HG03469 (cell line): ENCODE measurements around the gene ARHGAP26.

Experiments
- ATAC-seq: cut with Tn5 transposase; IDR thresholded peaks from one replicate; pipeline ENCODE4 v1.9.1; 2021; ENCODE audit warnings: mild to moderate bottlenecking, moderate library complexity, moderate number of reproducible peaks; ENCODE audit not compliant: unreplicated experiment

Gene ARHGAP26

DNA sequence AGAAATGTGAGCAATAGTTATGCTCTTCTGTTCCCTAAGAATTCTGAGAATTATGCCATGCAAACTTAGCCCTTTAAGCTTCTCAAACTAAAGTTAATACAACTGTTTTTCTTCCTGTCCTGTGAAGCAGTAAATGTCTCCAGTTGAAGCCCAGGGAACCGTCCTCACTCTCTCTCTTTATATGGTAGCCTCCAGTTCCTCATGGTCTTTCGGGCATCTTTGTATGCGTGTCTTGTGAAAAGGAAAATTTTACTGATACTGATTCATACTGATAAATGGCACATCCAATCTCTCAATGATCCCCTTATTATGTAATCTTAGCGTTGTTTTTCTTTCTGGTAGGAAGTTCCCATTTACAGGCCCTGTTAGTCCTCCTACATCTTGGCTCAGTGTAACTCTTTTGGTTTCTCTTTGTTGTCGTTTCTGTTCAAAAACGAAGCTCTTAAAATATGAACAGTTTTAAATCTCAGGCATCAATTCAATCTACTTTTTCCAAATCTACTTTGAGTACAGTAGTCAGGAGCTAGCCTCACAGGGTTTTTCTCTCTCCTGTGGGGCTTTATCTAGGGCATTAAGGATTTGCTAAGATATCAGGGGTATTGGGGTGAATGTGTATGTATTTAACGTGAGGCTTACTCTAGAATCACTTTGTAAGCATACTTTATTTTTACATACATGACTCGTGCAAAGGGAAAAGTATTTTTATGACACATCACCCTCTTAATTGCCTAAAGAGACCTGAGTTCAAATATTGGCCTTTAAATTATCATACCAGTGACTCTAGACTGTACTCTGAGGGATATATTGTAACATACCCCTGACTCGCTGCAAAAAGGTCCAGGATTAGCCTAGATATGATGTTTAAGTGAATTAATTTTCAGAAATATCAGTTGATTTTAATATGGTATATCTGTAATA is 375.3 kb downstream of the ARHGAP26 start:
- ATAC-seq = no peak

- no peak for ATAC-seq
Observed at GRCh38 chr5:143146161-143146560, 376.0 kb downstream of the ARHGAP26 start.

GRCh38 chr5:143147383-143147782 is 377.2 kb downstream of the ARHGAP26 start:
- no peak for ATAC-seq

- ATAC-seq = no peak
Observed at GRCh38 chr5:143147902-143148301, 377.7 kb downstream of the ARHGAP26 start.

DNA sequence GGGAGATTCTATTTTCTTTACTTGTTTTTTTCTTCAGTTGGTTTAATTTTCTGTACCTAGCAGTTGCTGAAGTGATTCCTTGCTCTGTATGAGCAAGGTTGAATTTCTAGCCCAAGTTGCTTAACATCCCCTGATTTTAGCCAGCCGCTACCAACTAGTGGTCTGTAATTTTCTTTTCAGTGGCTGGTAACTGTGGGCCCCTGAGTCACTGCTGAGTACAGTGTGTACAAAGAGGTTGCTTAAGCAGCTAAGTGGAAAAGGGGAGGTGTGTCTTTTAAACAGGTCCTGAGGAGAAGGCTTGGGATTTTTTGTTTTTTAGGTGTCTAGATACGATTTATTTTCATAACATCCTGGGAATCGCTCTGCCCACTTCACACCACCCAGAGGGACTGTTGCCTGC is 378.6 kb downstream of the ARHGAP26 start:
- no peak for ATAC-seq

DNA sequence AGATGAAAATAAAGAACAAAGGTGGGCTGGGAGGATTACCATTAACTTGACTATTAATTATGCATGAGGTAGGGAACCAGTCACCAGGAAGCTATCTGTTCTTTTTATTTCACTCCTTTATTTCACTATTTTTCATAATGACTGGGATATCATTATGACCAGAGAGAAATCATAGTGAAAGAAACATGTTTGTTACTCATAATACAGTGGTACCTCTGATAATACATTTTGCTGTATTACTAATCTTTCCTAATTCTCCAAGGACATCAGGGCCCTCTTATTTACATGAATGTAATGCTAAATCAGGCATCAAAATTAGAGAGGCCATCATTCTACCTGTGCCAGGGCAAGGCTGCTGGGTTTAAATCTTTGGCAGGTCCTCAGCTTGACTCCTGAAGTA is 379.6 kb downstream of the ARHGAP26 start:
- no peak for ATAC-seq

DNA sequence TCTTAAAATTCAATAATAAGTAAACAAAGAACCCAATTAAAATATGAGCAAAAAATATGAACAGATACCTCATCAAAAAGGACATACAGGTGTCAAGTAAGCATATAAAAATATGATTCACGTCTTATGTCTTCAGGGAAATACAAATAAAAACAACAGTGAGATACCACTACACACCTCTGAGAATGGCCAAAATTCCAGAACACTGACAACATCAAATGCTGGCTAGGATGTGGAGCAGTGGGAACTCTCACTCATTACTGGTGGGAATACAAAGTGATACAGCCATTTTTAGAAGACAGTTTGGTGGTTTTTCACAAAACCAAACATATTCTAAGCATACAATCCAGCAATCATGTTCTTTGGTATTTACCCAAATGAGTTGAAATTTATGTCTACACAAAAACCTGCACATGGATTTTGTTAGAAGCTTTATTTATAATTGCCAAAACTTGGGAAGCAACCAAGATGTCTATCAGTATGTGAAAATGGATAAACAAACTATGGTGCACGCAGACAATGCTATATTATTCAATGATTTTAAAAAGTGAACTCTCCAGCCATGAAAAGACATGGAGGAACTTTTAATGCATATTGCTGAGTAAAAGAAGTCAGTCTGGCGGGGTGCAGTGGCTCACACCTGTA is 381.0 kb downstream of the ARHGAP26 start:
- ATAC-seq = no peak

DNA sequence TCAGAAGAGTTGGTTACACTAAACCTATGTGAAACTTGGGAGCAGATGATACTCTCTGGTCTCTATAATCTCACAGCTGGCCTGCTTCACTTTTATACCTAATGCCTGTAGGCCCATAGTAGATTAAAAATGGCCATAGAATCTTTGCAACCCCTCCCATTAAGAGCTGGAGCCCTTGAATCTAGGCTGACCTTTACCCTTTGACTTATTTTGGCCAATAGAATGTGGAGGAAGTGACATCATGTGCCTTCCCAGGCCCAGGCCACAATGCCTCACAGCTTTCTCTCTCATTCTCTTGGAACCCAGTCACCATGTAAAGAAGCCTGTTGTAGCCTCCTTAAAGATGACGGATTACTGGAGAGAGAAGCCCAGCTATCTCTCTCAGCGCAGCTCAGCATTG is 382.3 kb downstream of the ARHGAP26 start:
- no peak for ATAC-seq

DNA sequence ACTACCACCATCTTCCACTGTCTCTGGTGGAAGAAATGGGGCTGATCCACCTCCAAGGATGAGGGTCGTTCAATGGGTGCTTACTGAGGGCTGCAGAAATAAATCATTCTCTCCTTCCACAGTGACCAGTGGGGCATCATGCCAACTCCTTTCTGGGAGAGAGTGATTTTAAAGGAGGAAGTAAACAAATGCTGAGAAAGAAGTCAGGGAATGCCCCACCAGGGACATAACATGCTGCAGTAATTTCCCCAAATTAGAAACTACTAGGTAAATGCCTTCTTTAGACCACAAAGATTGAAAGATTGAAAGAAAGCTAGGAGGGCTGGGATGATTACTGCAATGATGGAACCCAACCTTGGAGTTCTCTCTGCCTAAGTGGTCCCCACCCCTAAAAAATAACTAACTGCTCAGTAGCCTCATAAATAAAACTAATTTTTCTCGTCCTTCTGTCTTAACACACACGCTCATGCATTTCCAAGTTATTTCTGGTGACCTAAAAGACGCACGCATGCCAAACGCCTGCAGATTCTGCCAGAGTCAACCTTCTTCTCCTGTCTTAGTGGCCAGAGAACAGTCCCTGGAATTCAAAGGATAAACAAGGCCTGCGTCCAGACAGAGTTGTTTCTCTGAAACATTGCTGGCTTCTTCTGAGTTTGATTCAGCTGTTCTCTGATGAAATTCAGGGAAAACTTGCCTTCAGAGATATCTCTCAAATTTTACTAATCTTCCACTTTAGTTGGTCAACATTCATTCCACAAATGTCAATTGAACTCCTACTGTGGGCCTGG is 383.3 kb downstream of the ARHGAP26 start:
- ATAC-seq = no peak

DNA sequence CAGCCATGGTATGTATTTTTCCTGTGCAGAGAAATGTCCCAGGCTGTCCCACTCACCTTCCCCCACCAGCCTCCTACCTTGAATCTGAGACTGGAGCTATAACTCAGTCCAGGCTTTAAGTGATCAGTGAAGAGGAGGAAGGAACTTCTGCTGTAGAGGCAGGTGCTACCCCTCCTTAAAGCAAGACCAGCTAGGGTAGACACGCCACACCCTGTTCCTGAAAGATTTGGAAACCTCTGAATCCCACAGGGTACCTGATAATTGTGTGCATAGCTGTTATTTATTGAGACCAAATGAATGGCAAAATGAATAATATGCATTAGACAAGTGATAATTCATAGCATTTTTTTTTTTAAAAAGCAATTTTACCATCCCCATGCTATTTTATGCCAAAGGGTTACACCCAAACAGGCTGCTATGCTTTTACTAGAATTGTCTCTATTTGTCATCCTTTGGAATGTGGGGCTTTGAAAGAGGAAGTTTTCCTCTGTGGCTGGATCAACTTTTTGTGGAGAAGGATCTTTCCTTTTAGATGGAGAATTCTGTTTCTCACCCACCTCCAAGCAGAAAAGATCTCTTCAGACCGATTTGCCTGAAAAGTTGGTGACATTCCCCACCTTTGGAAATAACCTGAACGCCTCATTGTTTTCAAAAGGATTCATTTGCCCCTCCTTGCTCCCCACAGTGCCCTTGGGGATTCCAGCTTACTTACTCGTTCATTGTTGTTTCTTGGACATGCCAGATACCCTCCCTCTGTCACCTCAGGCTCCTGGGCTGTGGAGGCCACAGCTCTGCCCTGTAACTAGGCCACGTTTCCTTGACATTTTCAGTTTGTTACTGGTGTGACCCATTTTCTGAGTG is 384.6 kb downstream of the ARHGAP26 start:
- no peak for ATAC-seq

- no peak for ATAC-seq
Observed at GRCh38 chr5:143155455-143155854, 385.3 kb downstream of the ARHGAP26 start.

DNA sequence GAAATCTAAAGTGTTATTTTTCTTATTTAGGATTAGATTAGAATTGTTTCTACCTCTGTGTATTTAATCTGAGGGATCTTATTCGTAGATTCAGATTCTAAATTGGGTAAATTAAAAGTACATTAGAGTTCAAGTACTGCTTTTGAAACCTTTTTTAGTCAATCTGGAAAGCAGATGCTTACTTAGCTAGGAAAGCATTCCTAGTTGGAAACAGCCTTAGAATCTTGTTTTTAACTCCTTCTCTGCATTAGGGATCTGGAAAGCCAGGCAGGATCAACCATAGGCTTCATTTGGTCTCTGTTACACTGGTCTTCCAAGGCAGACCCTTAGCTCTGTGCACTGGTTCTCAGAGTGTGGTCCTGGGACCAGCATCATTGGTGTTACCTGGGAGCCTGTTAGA is 385.9 kb downstream of the ARHGAP26 start:
- ATAC-seq = no peak

GRCh38 chr5:143156572-143156971 is 386.4 kb downstream of the ARHGAP26 start:
- ATAC-seq = no peak

DNA sequence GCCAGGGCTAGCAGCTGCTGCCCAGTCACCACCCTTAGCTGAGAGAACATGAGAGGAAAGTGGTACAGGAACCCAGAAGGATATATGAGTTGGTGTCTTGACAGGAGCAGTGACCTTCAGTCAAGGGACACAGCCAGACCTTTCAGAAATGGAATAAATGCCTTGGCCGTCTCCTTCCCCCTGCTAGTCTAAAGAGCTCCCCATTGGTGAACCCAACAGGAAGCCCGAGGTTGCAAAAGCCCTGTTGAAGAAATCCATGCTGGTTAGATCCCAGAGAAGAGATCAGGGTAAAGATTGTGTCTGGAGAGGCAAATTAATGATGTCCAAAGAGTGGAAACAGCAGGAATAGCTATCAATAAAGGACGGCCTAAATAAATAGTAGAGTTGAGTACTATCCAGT is 388.9 kb downstream of the ARHGAP26 start:
- no peak for ATAC-seq

GRCh38 chr5:143161885-143162540 is 391.8 kb downstream of the ARHGAP26 start:
- no peak for ATAC-seq

- ATAC-seq = no peak
Observed at GRCh38 chr5:143162810-143163209, 392.6 kb downstream of the ARHGAP26 start.

DNA sequence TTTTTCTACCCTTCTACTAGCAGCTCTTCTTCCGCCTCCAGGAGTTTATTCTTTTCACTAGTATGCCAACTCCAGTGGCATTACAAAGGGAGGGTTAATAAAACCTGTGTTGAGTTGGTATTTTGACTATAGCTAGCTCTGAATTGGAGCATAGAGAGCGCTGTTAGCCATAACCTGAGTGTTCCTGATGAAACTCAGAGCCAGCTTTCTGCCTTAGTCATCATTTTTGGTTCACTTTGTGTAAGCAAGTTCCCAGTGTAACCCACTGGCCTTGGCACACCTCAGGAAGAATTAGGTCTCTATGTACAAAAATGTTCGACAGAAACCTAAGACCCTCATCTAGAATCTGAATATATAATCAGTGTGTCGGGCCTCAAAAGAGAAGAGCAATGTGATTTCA is 394.4 kb downstream of the ARHGAP26 start:
- ATAC-seq = no peak

DNA sequence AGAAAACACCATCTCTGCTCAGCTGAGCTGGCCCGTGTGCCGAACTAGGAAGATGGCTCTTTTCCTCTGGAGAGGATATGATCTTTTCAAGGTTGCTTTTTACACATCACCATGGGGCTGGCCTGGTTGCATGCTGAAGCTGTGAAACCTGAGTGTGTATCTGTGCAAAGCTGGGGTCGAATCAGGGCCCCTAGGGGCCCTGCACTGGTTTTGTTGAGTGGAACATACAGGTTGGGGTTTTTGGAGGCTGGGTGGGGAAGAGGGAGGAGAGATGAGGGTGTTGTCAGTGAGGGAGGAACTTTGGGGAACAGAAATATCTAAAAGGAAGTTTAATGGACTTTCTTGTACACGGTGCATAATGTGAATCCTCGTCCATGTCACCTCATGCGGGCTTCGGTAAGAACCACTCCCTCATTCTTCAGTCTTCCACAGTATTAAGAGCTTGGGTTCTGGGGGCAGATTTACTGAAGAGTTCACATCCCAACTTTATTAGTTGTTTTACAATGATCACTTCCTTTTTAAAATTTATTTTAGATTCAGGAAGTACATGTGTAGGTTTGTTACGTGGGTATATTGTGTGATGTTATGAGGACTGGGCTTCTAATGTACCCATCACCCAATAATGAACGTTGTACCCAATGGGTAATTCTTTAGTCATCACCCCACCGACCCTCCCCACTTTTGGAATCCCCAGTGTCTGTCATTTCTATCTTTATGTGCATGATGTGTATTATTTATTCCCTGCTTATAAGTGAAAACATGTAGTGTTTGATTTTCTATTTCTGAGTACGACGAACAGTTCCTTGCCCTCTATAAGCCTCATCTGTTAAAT is 395.1 kb downstream of the ARHGAP26 start:
- no peak for ATAC-seq

GRCh38 chr5:143166090-143166489 is 395.9 kb downstream of the ARHGAP26 start:
- ATAC-seq = no peak
